ENCODE measurements around the gene PLCB1. TPM values are rescaled to one million over a fixed set of nuclear protein-coding genes. Genes with fewer than 3 reads are reported as not detected.

The PLCB1 gene
- total and polyA plus RNA-seq, 7 donors: 1.5 to 10.7 (median 4.2) TPM

DNA sequence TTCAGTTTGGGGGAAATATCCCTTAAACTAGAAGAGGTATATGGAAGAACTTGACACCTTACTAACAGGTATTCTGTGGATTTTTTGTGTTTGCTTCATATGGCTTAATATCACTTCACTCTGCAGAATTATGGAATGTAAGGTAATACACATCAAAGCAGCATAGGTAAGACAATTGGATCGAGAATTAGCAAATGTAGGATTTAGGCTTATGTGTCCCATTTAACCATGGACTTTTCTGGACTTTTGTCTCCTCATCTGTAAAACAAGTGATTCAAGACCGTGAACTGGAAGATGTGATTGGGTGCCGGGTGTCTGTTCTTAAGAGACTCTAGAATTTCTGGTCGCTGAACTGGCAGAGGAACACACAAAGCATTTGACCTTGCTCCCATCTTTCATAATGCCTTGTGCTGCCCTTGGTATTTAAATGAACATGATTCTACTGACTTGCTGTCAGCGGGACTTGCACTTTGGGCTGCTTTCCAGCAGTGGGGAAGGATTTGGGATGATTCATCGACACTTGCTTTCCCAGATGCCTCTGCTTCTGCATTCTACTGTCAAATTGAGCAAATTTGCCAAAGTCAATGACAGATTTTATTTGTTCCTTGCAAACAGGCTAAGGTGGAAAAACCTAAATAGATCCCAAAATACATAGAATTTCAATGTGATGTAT, 199.8 kb downstream of the PLCB1 start:
- H3K4me3 ChIP-seq: no peak overlapping the region

DNA sequence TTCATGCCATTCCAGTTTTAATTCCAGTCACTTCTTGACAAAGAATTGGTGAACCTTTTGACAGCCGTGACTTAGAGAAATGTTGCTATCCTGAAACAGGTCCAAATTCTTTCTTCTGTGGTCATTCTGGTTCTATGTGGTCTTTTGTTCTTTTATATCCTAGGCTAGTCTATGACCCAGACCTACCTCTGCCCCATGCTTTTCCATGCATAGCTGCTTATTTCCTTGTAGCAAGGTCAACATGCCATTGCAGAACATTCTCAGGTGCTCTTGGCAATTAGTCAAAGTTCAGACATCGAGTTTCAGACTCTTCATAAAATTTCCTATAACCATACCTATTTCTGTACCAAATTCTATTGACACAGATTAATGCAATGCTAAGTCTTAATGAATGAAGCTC, 202.6 kb downstream of the PLCB1 start:
- Histone ChIP-seq H3K27ac (no peak overlapping the region), H3K27me3 (ENCODE audit: insufficient read depth in 3 of 3, low read length in 2 of 3) (no peaks in the 10 kb centered on the region), H3K9me3 (no peaks in the 10 kb centered on the region), H3K36me3 (ENCODE audit: insufficient read depth in 1 of 2, low read depth in 1 of 2) (no peaks in the 10 kb centered on the region), H3K4me3 (no peak overlapping the region), H3K4me1 (no peaks in the 10 kb centered on the region)
- no peak for TF ChIP-seq CTCF (IDR thresholded peaks at IDR 0.05)
- 61 to 75% (median 62%) methylated on average over 2 of the region's 2 CpGs for WGBS, 3 donors
- DNase-seq: no peak
- intact Hi-C loops (cut with DNase I): no loop called here
- no peak for ATAC-seq

More for the DNA sequence above, 199.8 kb downstream of the PLCB1 start:
- H3K27me3 ChIP-seq (ENCODE audit: insufficient read depth in 3 of 3, low read length in 2 of 3): no peaks in the 10 kb centered on the region
- ATAC-seq (no peak), DNase-seq (peak in 1 of 2 donors; percentile 31)
- H3K27ac ChIP-seq: no peak overlapping the region
- intact Hi-C loops (cut with DNase I): no loop called here
- 59 to 73% (median 70%) methylated on average over 6 of the region's 6 CpGs for WGBS, 3 donors
- no peak for TF ChIP-seq CTCF (IDR thresholded peaks at IDR 0.05)
- H3K36me3 ChIP-seq (ENCODE audit: insufficient read depth in 1 of 2, low read depth in 1 of 2): no peaks in the 10 kb centered on the region
- no peaks in the 10 kb centered on the region for H3K9me3 ChIP-seq
- H3K4me1 ChIP-seq: no peaks in the 10 kb centered on the region

GRCh38 chr20:8335059-8335458, 203.0 kb downstream of the PLCB1 start:
- no peak overlapping the region for H3K4me3 ChIP-seq
- H3K27ac ChIP-seq: no peak overlapping the region
- no peak for DNase-seq
- 63 to 77% (median 69%) methylated on average over 1 of the region's 1 CpG for WGBS, 3 donors
- no peaks in the 10 kb centered on the region for H3K9me3 ChIP-seq
- TF ChIP-seq CTCF (IDR thresholded peaks at IDR 0.05): no peak
- no peak for ATAC-seq
- no peaks in the 10 kb centered on the region for H3K27me3 ChIP-seq (ENCODE audit: insufficient read depth in 3 of 3, low read length in 2 of 3)
- intact Hi-C loops (cut with DNase I): no loop called here
- no peaks in the 10 kb centered on the region for H3K36me3 ChIP-seq (ENCODE audit: insufficient read depth in 1 of 2, low read depth in 1 of 2)
- H3K4me1 ChIP-seq: no peaks in the 10 kb centered on the region

DNA sequence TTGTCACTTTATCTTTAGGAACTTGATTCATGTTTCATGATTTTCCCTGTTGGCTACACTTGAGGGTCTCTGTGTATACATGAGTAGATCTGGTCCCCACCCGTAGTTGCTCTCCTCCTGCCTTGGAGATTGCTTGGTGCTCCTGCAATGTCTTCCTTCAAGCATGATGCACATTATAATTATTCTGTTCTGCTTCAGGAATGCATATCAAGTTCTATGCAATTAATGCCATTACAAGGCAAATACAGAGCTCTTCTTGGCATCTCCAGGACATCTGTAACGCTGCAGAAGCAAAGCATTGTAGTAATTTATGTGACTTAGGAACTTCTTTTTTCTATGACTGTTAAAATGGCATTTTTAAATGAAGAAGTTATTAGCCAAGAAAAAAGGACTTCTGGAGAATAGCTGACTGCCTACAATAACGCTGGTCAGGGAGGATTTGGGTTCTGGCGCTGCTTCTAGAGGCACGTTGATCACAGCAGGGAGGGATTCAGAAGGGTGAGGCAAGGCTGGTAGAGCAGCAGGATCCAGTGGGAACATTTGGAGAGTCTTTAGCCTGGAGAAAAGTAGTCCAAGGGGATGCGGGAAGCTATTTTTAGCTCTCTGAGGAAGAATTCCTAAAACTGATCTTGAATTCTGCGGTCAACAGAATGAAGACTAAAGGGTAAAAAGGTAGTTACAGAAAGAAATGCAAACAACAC, 203.6 kb downstream of the PLCB1 start:
- Histone ChIP-seq H3K27me3 (ENCODE audit: insufficient read depth in 3 of 3, low read length in 2 of 3) (no peaks in the 10 kb centered on the region), H3K4me1 (no peaks in the 10 kb centered on the region), H3K27ac (no peak overlapping the region), H3K9me3 (no peaks in the 10 kb centered on the region), H3K4me3 (no peak overlapping the region), H3K36me3 (ENCODE audit: insufficient read depth in 1 of 2, low read depth in 1 of 2) (no peaks in the 10 kb centered on the region)
- WGBS, 3 donors: 61 to 65% (median 64%) methylated on average over 7 of the region's 7 CpGs
- intact Hi-C loops (cut with DNase I): no loop called here
- no peak for TF ChIP-seq CTCF (IDR thresholded peaks at IDR 0.05)
- DNase-seq: no peak
- no peak for ATAC-seq
